H9 (cell line): Measurements from ENCODE around the gene ZDHHC11. TPM values are rescaled to one million over a fixed set of nuclear protein-coding genes. Genes with fewer than 3 reads are reported as not detected.
"Not testable (repeated sequence)": the region's sequence is repeated elsewhere in the genome, so short reads cannot be mapped to it uniquely, and the experiment has no call there.

Source experiments
- DNase-seq: peaks from one replicate; pipeline ENCODE4 v3.0.0-alpha.2; 2017
- H2AFZ ChIP-seq: one replicate; pipeline ENCODE4 v1.6.1; 2013; ENCODE audit warnings: mild to moderate bottlenecking, low read length, control low read depth, moderate library complexity
- H2AK5ac ChIP-seq: 2 replicates; pipeline ENCODE4 v1.6.1; 2013; ENCODE audit warnings: low read length, control low read depth, mixed read lengths; ENCODE audit not compliant: insufficient read length
- H2BK120ac ChIP-seq: one replicate; pipeline ENCODE4 v1.6.1; 2013; ENCODE audit warnings: low read depth, mild to moderate bottlenecking, low read length, control low read depth, inconsistent platforms; ENCODE audit not compliant: poor library complexity, severe bottlenecking
- H2BK12ac ChIP-seq: 2 replicates; pipeline ENCODE4 v1.6.1; 2013; ENCODE audit warnings: low read length, control low read depth, mixed read lengths, low read depth; ENCODE audit not compliant: insufficient read length
- H2BK15ac ChIP-seq: 2 replicates; pipeline ENCODE4 v1.6.1; 2013; ENCODE audit warnings: low read depth, low read length, control low read depth
- H2BK20ac ChIP-seq: one replicate; pipeline ENCODE4 v1.6.1; 2013; ENCODE audit warnings: low read depth, mild to moderate bottlenecking, low read length, control low read depth, inconsistent platforms; ENCODE audit not compliant: poor library complexity, severe bottlenecking
- H2BK5ac ChIP-seq: 2 replicates; pipeline ENCODE4 v1.6.1; 2013; ENCODE audit warnings: low read length, control low read depth, mixed read lengths; ENCODE audit not compliant: insufficient read length
- H3K14ac ChIP-seq: 2 replicates; pipeline ENCODE4 v1.6.1; 2013; ENCODE audit warnings: low read length, control low read depth; ENCODE audit not compliant: insufficient read depth
- H3K18ac ChIP-seq: 2 replicates; pipeline ENCODE4 v1.6.1; 2013; ENCODE audit warnings: low read depth, mild to moderate bottlenecking, mixed read lengths, low read length, control low read depth; ENCODE audit not compliant: insufficient read length
- H3K23ac ChIP-seq: 2 replicates; pipeline ENCODE4 v1.6.1; 2013; ENCODE audit warnings: low read length, control low read depth, mixed read lengths, low read depth; ENCODE audit not compliant: insufficient read length
- H3K23me2 ChIP-seq: 2 replicates; pipeline ENCODE4 v1.6.1; 2013; ENCODE audit warnings: low read depth, mild to moderate bottlenecking, mixed read lengths, low read length, control low read depth; ENCODE audit not compliant: insufficient read length, poor library complexity, severe bottlenecking
- H3K27ac ChIP-seq: 2 replicates; pipeline ENCODE4 v1.5.1; 2013; ENCODE audit warnings: low read length, control low read depth, mixed read lengths, low read depth; ENCODE audit not compliant: insufficient read length
- H3K27me3 ChIP-seq: 2 replicates; pipeline ENCODE4 v1.6.1; 2013; ENCODE audit warnings: low read length, control low read depth, inconsistent platforms; ENCODE audit not compliant: insufficient read depth
- H3K4ac ChIP-seq: 2 replicates; pipeline ENCODE4 v1.6.1; 2013; ENCODE audit warnings: low read depth, mild to moderate bottlenecking, control low read depth, inconsistent platforms, low read length, moderate library complexity
- H3K4me1 ChIP-seq: 2 replicates; pipeline ENCODE4 v1.6.1; 2013; ENCODE audit warnings: low read length, control low read depth, inconsistent platforms; ENCODE audit not compliant: insufficient read depth
- H3K4me2 ChIP-seq: 2 replicates; pipeline ENCODE4 v1.6.1; 2013; ENCODE audit warnings: low read length, control low read depth, mixed read lengths; ENCODE audit not compliant: insufficient read length, insufficient read depth
- H3K56ac ChIP-seq: 2 replicates; pipeline ENCODE4 v1.6.1; 2013; ENCODE audit warnings: low read depth, mild to moderate bottlenecking, mixed read lengths, low read length, control low read depth; ENCODE audit not compliant: insufficient read length
- H3K79me1 ChIP-seq: 2 replicates; pipeline ENCODE4 v1.6.1; 2013; ENCODE audit warnings: low read depth, mild to moderate bottlenecking, moderate library complexity, low read length, control low read depth, inconsistent platforms; ENCODE audit not compliant: insufficient read depth, poor library complexity, severe bottlenecking
- H3K79me2 ChIP-seq: 2 replicates; pipeline ENCODE4 v1.6.1; 2013; ENCODE audit warnings: low read length, control low read depth, inconsistent platforms; ENCODE audit not compliant: insufficient read depth
- H3K9ac ChIP-seq: 2 replicates; pipeline ENCODE4 v1.6.1; 2013; ENCODE audit warnings: low read length, control low read depth, mixed read lengths; ENCODE audit not compliant: insufficient read length; ENCODE audit errors: extremely low read depth
- H3K9me3 ChIP-seq: one replicate; pipeline ENCODE4 v1.6.1; 2013; ENCODE audit warnings: low read depth, low read length, inconsistent platforms; ENCODE audit not compliant: control insufficient read depth
- H3T11ph ChIP-seq: one replicate; pipeline ENCODE4 v1.6.1; 2013; ENCODE audit warnings: mild to moderate bottlenecking, low read length, control low read depth, inconsistent platforms
- H4K20me1 ChIP-seq: one replicate; pipeline ENCODE4 v1.6.1; 2013; ENCODE audit not compliant: control insufficient read depth, insufficient read length, insufficient read depth
- H4K5ac ChIP-seq: 2 replicates; pipeline ENCODE4 v1.6.1; 2013; ENCODE audit warnings: low read depth, mild to moderate bottlenecking, mixed read lengths, low read length, control low read depth; ENCODE audit not compliant: insufficient read length
- H4K8ac ChIP-seq: replicated peaks from 2 replicates; pipeline ENCODE4 v1.6.1; 2013; ENCODE audit warnings: low read length, control low read depth, mixed read lengths, low read depth; ENCODE audit not compliant: insufficient read length
- H4K91ac ChIP-seq: 2 replicates; pipeline ENCODE4 v1.6.1; 2013; ENCODE audit warnings: low read depth, mild to moderate bottlenecking, moderate library complexity, mixed read lengths, low read length, control low read depth; ENCODE audit not compliant: insufficient read length
- H3K27ac Mint-ChIP-seq, 3 experiments: 2 replicates in 2 of 3; 3 replicates in 1 of 3; pipeline ENCODE4 v1.8.0; 2020 to 2021; ENCODE audit warnings: mixed read lengths in 3 of 3, mild to moderate bottlenecking in 1 of 3, moderate library complexity in 1 of 3
- H3K27me3 Mint-ChIP-seq: 2 replicates; pipeline ENCODE4 v1.8.0; 2021; ENCODE audit warnings: low read depth, mild to moderate bottlenecking, moderate library complexity, mixed read lengths
- H3K36me3 Mint-ChIP-seq, 3 experiments: 2 replicates in 2 of 3; 3 replicates in 1 of 3; pipeline ENCODE4 v1.8.0; 2020 to 2021; ENCODE audit warnings: low read depth in 3 of 3, mixed read lengths in 3 of 3; ENCODE audit not compliant: insufficient read depth in 1 of 3
- H3K4me1 Mint-ChIP-seq, 2 experiments: 2 replicates each; pipeline ENCODE4 v1.8.0; 2020; ENCODE audit warnings: mixed read lengths in 2 of 2
- H3K4me3 Mint-ChIP-seq, 2 experiments: 2 replicates in 1 of 2; 3 replicates in 1 of 2; pipeline ENCODE4 v1.8.0; 2020 to 2021; ENCODE audit warnings: mild to moderate bottlenecking in 2 of 2, mixed read lengths in 2 of 2, moderate library complexity in 1 of 2
- H3K9me3 Mint-ChIP-seq, 2 experiments: 2 replicates in 1 of 2; 3 replicates in 1 of 2; pipeline ENCODE4 v1.8.0; 2020; ENCODE audit warnings: mild to moderate bottlenecking in 2 of 2, mixed read lengths in 2 of 2, moderate library complexity in 1 of 2
- WGBS: extraction: QIAGEN DNeasy Blood & Tissue Kit; methylation state at CpG from one replicate; pipeline ENCODE4 v1.1.7; 2013; ENCODE audit warnings: missing lambda C conversion rate, low lambda C conversion rate, mixed read lengths; ENCODE audit not compliant: insufficient read length; ENCODE audit errors: extremely low coverage; 5-methylcytosine and 5-hydroxymethylcytosine counted together
- total RNA-seq: library from RNA; stranded (reverse); gene quantifications from 2 replicates; pipeline ENCODE4 v1.2.1, GENCODE V29; 2021

Gene ZDHHC11
- total RNA-seq, 1 experiment from 2014 or later: 37.6 TPM

- not testable (repeated sequence) for H2BK120ac ChIP-seq, H3K27ac ChIP-seq, H3T11ph ChIP-seq, H3K4me1 ChIP-seq, H3K79me2 ChIP-seq, H3K4me1 Mint-ChIP-seq, H4K5ac ChIP-seq, H3K27me3 Mint-ChIP-seq, DNase-seq, H3K27me3 ChIP-seq, H2BK20ac ChIP-seq, H3K27ac Mint-ChIP-seq, H3K9me3 Mint-ChIP-seq, H3K18ac ChIP-seq, H2AFZ ChIP-seq, H3K9ac ChIP-seq, H4K91ac ChIP-seq, H2BK12ac ChIP-seq, H3K56ac ChIP-seq, H3K9me3 ChIP-seq, H2BK5ac ChIP-seq, H3K23me2 ChIP-seq, H2BK15ac ChIP-seq, H2AK5ac ChIP-seq, H4K20me1 ChIP-seq, H3K4ac ChIP-seq, H3K4me2 ChIP-seq, H4K8ac ChIP-seq, H3K14ac ChIP-seq, H3K79me1 ChIP-seq, H3K4me3 Mint-ChIP-seq, H3K23ac ChIP-seq
- peaks cover 6 to 14% (median 7%) of the 10 kb centered on the region in 3 experiments; a peak in 6 of 7 replicates for H3K36me3 Mint-ChIP-seq
- no CpG with 5 or more reads among the region's 9 CpGs for WGBS
These were observed 39.4 kb downstream of the ZDHHC11 start for GRCh38 chr5:811384-811783.

GRCh38 chr5:807719-808514 is 42.9 kb downstream of the ZDHHC11 start:
- not testable (repeated sequence) for H3K9me3 ChIP-seq, H4K20me1 ChIP-seq, H2BK12ac ChIP-seq, H2BK20ac ChIP-seq, H4K8ac ChIP-seq, H3K4me3 Mint-ChIP-seq, H3K4ac ChIP-seq, H2AK5ac ChIP-seq, H4K5ac ChIP-seq, DNase-seq, H3K56ac ChIP-seq, H3K4me1 Mint-ChIP-seq, H3K27ac Mint-ChIP-seq, H3K4me2 ChIP-seq, H3T11ph ChIP-seq, H3K4me1 ChIP-seq, H3K23me2 ChIP-seq, H3K23ac ChIP-seq, H4K91ac ChIP-seq, H2BK5ac ChIP-seq, H3K27me3 ChIP-seq, H3K36me3 Mint-ChIP-seq, H3K18ac ChIP-seq, H3K79me2 ChIP-seq, H3K14ac ChIP-seq, H2BK120ac ChIP-seq, H3K27ac ChIP-seq, H2AFZ ChIP-seq, H2BK15ac ChIP-seq, H3K27me3 Mint-ChIP-seq, H3K9ac ChIP-seq, H3K79me1 ChIP-seq
- no CpG with 5 or more reads among the region's 10 CpGs for WGBS
- peaks cover 11 to 14% of the 10 kb centered on the region in 2 experiments for H3K9me3 Mint-ChIP-seq
